ENCODE results near the gene PRDM12. TPM values are rescaled to one million over a fixed set of nuclear protein-coding genes. Genes with fewer than 3 reads are reported as not detected.

The PRDM12 gene
- total and polyA plus RNA-seq, 7 donors: 0.03 to 0.17 (median 0.06) TPM; not detected in 4

DNA sequence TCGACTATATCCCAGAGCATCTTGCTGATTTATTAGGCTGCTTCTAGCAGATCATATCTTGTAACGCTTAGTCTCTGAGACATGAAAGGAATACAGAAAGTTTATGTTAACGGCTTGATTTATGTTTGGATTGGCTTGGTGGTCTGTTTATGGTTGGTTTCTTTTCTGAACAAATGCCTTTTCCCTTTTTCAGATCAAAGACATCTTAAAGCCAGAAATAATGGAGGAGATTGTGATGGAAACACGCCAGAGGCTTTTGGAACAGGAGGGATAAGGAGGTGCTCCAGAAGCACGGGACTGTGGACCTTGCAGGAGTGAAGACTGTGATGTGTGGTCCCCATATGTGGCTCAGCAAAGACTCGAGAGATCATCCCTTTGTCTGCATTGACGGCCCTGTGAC is 39.1 kb downstream of the PRDM12 start:
- Histone ChIP-seq H3K36me3 (ENCODE audit: insufficient read depth in 1 of 2, low read depth in 1 of 2) (peaks cover 16 to 70% of the 10 kb centered on the region in 2 donors), H3K4me1 (no peaks in the 10 kb centered on the region), H3K27me3 (ENCODE audit: insufficient read depth in 3 of 3, low read length in 2 of 3) (no peaks in the 10 kb centered on the region), H3K27ac (no peak overlapping the region), H3K4me3 (no peak overlapping the region), H3K9me3 (no peaks in the 10 kb centered on the region)
- 75 to 81% (median 77%) methylated on average over 7 of the region's 7 CpGs for WGBS, 3 donors
- TF ChIP-seq, protein P1, sequence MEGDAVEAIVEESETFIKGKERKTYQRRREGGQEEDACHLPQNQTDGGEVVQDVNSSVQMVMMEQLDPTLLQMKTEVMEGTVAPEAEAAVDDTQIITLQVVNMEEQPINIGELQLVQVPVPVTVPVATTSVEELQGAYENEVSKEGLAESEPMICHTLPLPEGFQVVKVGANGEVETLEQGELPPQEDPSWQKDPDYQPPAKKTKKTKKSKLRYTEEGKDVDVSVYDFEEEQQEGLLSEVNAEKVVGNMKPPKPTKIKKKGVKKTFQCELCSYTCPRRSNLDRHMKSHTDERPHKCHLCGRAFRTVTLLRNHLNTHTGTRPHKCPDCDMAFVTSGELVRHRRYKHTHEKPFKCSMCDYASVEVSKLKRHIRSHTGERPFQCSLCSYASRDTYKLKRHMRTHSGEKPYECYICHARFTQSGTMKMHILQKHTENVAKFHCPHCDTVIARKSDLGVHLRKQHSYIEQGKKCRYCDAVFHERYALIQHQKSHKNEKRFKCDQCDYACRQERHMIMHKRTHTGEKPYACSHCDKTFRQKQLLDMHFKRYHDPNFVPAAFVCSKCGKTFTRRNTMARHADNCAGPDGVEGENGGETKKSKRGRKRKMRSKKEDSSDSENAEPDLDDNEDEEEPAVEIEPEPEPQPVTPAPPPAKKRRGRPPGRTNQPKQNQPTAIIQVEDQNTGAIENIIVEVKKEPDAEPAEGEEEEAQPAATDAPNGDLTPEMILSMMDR (IDR thresholded peaks at IDR 0.05): no peak
- intact Hi-C loops (cut with DNase I): loop anchor here (5.0 to 10.0 kb wide), 3 partner anchors 239 to 341 kb away; no protein-coding TSS in a partner anchor
- ATAC-seq (no peak), DNase-seq (no peak)

DNA sequence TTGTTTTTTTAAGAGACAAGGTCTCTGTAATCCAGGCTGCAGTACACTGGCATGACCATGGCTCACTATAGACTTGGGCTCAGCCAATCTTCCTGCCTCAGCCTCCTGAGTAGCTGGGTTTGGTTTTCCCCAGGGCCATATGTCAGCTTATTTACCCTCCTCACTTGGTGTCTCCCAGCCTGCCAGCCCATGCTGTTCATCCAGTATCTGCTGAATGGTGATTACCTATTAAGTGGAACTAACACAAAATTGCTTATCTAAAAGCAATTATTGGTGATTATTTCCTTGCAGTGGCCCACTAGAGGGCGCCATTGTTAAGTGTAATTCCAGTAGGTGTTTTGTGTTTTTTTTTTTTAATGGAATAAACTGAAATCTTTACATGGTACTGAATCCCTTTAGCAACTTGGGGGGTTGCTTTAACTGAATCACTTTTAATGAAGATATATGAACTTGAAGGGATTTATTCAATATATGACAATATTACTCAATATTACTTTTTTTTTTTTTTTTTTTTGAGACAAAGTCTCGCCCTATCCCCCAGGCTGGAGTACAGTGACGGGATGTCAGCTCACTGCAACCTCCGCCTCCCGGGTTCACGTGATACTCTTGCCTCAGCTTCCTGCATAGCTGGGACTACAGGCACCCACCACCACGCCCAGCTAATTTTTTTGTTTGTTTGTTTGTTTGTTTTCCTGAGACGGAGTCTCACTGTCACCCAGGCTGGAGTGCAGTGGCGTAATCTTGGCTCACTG is 43.0 kb downstream of the PRDM12 start:
- peak in 3 of 4 donors; percentile 18 to 38 (median 31) for ATAC-seq

DNA sequence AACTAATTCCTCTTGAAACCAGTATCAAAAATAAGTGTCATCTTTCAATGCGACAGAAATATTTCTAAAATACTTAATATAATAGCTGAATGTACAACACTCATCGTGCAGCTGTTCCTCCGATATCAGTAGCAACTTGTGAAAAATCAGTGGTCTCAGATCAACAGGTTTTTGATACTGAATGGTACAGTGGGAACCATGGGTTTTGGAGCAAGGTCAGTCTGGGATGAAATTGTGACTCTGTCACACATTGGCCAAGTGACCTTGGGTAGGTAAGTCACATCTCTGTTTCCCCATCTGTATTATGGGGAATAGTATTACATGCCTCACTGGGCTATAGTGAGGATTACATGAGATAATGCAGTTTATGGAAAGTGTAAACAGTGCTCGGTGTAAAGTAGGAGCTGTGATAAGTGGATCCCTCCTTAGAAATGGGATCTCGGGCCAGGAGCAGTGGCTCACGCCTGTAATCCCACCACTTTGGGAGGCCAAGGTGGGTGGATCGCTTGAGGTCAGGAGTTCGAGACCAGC is 46.5 kb downstream of the PRDM12 start:
- 68 to 80% (median 72%) methylated on average over 8 of the region's 8 CpGs for WGBS, 3 donors
- Histone ChIP-seq H3K4me1 (peaks cover 16% of the 10 kb centered on the region), H3K4me3 (no peak overlapping the region), H3K36me3 (ENCODE audit: insufficient read depth in 1 of 2, low read depth in 1 of 2) (no peaks in the 10 kb centered on the region), H3K9me3 (no peaks in the 10 kb centered on the region), H3K27me3 (ENCODE audit: insufficient read depth in 3 of 3, low read length in 2 of 3) (no peaks in the 10 kb centered on the region), H3K27ac (no peak overlapping the region)
- DNase-seq (no peak), ATAC-seq (no peak)
- TF ChIP-seq, protein P1 (IDR thresholded peaks at IDR 0.05): no peak
- intact Hi-C loops (cut with DNase I): loop anchor here in 1 of 2 donors (5.0 kb wide), 1 partner anchor 56 kb away; no protein-coding TSS in a partner anchor

More for the DNA sequence above, 43.0 kb downstream of the PRDM12 start:
- Histone ChIP-seq H3K9me3 (no peaks in the 10 kb centered on the region), H3K36me3 (ENCODE audit: insufficient read depth in 1 of 2, low read depth in 1 of 2) (peaks cover 6 to 33% of the 10 kb centered on the region in 2 donors), H3K27ac (no peak overlapping the region), H3K4me3 (no peak overlapping the region), H3K27me3 (ENCODE audit: insufficient read depth in 3 of 3, low read length in 2 of 3) (no peaks in the 10 kb centered on the region), H3K4me1 (peaks cover 3% of the 10 kb centered on the region)
- TF ChIP-seq, protein P1 (IDR thresholded peaks at IDR 0.05): peak; percentile 84
- DNase-seq: peak; percentile 54 to 61
- WGBS, 3 donors: 47 to 56% (median 52%) methylated on average over 9 of the region's 9 CpGs
- intact Hi-C loops (cut with DNase I): loop anchor here (2.0 to 10.0 kb wide), 4 partner anchors 155 to 337 kb away; no protein-coding TSS in a partner anchor

DNA sequence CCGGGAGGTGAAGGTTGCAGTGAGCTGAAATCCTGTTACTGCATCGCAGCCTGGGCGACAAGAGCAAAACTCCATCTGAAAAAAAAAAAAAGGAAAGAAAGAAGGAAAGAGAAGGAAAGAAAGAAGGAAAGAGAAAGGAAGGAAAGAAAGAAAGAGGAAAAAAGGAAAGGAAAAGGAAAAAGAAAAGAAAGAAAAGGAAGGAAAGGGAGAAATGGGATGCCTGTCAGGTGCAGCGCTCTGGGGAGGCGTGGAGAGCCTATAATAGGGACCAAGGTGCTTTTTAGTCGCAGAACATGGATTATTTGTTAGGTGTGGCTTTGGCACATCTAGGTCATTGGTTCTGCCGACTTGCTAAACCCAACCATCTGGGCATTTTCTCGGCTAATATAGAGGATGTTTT is 47.1 kb downstream of the PRDM12 start:
- ATAC-seq: no peak

More for the DNA sequence above, 47.1 kb downstream of the PRDM12 start:
- no peak for DNase-seq
- intact Hi-C loops (cut with DNase I): loop anchor here in 1 of 2 donors (5.0 kb wide), 1 partner anchor 56 kb away; no protein-coding TSS in a partner anchor
- no peaks in the 10 kb centered on the region for H3K27me3 ChIP-seq (ENCODE audit: insufficient read depth in 3 of 3, low read length in 2 of 3)
- H3K27ac ChIP-seq: no peak overlapping the region
- no peaks in the 10 kb centered on the region for H3K9me3 ChIP-seq
- no peak overlapping the region for H3K4me3 ChIP-seq
- peaks cover 22% of the 10 kb centered on the region for H3K4me1 ChIP-seq
- H3K36me3 ChIP-seq (ENCODE audit: insufficient read depth in 1 of 2, low read depth in 1 of 2): no peaks in the 10 kb centered on the region
- WGBS, 3 donors: 84 to 86% (median 84%) methylated on average over 8 of the region's 8 CpGs
- TF ChIP-seq, protein P1 (IDR thresholded peaks at IDR 0.05): no peak
